Measurements from ENCODE around the gene TK1.

TK1 gene

DNA sequence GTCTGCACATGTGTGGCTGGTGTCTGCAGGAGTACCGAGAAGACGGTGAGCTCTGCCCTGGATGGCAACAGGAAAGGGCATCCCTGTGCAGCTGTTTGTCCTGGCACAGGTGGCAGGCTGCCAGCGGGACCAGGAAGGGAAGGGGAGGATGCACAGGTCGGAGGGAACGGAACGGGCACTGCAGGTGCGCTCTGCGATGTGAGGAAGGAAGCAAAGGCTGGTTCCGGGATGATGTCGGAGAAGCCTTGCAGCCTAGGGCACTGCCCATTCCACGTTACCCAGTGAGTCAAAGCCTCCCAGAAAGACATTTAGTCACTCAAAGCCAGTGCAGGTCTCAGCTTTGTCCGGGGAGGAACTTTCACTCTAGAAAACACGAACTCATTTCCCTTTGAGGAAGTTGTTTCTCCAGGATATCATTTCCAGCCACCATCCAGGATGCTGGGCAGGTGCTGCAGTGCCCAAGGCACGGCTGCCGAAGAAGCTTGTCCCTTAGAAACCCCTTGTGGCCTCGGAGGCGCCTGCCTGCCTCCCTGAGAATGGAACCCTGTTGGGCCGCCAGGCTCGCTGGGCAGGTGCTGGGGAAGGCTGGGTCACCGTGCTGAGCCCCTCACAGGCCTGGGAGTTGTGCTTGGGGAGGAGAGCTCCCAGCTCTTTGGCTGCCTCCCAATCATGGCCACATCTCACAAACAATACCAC is 40.1 kb upstream of the TK1 start:
- Histone ChIP-seq H3K4me3 (ENCODE audit: control insufficient read depth in 1 of 7, extremely low read depth in 1 of 7, insufficient read depth in 4 of 7, low read depth in 2 of 7, low read length in 6 of 7) (peak overlapping the region in 2 of 7 experiments; percentile 23 to 61), H3K27me3 (replicated peaks in 2 of 5; ENCODE audit: control insufficient read depth in 4 of 5, insufficient read depth in 5 of 5, low read length in 4 of 5) (peaks cover 0 to 13% (median 12%) of the 10 kb centered on the region in 5 experiments), H3K4me1 (ENCODE audit: control extremely low read depth in 1 of 4, control insufficient read depth in 4 of 4, insufficient read depth in 4 of 4, low read length in 3 of 4) (peaks cover 0 to 38% (median 23%) of the 10 kb centered on the region in 4 experiments), H3K9me3 (ENCODE audit: control extremely low read depth in 1 of 5, control insufficient read depth in 4 of 5, insufficient read depth in 2 of 5, low read depth in 1 of 5, low read length in 4 of 5) (no peaks in the 10 kb centered on the region), H3K27ac (ENCODE audit: insufficient read depth in 1 of 2, low read depth in 1 of 2, low read length in 2 of 2, poor library complexity in 1 of 2, severe bottlenecking in 2 of 2) (no peak overlapping the region), H3K36me3 (ENCODE audit: control insufficient read depth in 4 of 4, insufficient read depth in 4 of 4, low read length in 3 of 4) (peaks cover 0 to 31% (median 3%) of the 10 kb centered on the region in 4 experiments)
- ChIA-PET POLR2A (interaction anchor here (0.6 to 1.6 kb wide), 2 partner anchors 27 to 44 kb away, joined by 3 to 6 read pairs; no protein-coding TSS in a partner anchor), CTCF (interaction anchor here (1.0 to 3.2 kb wide), 8 partner anchors 10 to 195 kb away, joined by 3 to 11 read pairs (median 4); no protein-coding TSS in a partner anchor)
- DNase-seq, result peak in 2 of 3 donors; percentile 73 to 76
- WGBS (ENCODE audit: insufficient coverage), result 24% methylated on average over 18 of the region's 20 CpGs

DNA sequence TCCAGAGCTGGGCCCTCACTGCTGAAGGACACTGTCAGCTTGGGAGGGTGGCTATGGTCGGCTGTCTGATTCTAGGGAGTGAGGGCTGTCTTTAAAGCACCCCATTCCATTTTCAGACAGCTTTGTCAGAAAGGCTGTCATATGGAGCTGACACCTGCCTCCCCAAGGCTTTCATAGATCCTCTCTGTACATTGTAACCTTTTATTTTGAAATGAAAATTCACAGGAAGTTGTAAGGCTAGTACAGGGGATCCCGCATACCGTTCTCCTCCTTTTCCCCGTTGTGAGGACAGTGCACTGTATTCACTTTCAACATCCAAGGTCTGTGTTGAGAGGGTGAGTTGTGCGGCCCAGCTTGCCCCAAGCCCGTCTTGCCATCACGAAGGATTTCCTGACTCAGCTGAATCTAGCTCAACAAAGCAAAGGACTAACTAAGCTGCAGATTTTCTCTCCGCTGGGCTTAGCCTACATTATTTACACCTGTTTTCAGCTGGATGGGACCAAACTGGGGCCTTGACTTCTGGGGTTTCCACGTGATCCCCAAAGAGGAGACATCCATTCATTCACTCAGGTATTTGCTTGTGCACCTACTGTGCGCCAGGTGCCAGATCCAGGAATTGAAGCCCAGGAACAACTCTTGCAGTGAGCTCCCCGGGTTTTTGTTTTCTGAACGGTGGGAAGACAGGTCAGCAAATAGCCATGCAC is 39.4 kb upstream of the TK1 start:
- H3K4me3 ChIP-seq (ENCODE audit: control insufficient read depth in 1 of 7, extremely low read depth in 1 of 7, insufficient read depth in 4 of 7, low read depth in 2 of 7, low read length in 6 of 7), result peak overlapping the region in 2 of 7 experiments; percentile 23 to 61
- peaks cover 0 to 10% (median 7%) of the 10 kb centered on the region in 5 experiments for H3K27me3 ChIP-seq (replicated peaks in 2 of 5; ENCODE audit: control insufficient read depth in 4 of 5, insufficient read depth in 5 of 5, low read length in 4 of 5)
- no peak for DNase-seq
- WGBS (ENCODE audit: insufficient coverage), result 87% methylated on average over 8 of the region's 12 CpGs
- H3K4me1 ChIP-seq (ENCODE audit: control extremely low read depth in 1 of 4, control insufficient read depth in 4 of 4, insufficient read depth in 4 of 4, low read length in 3 of 4), result peaks cover 0 to 34% (median 18%) of the 10 kb centered on the region in 4 experiments
- ChIA-PET CTCF (interaction anchor here (0.6 to 1.7 kb wide), 7 partner anchors 10 to 178 kb away, joined by 3 to 4 read pairs (median 4); no protein-coding TSS in a partner anchor), POLR2A (interaction anchor here (0.6 to 1.6 kb wide), 3 partner anchors 27 to 44 kb away, joined by 3 to 6 read pairs (median 3); no protein-coding TSS in a partner anchor)
- H3K9me3 ChIP-seq (ENCODE audit: control extremely low read depth in 1 of 5, control insufficient read depth in 4 of 5, insufficient read depth in 2 of 5, low read depth in 1 of 5, low read length in 4 of 5), result no peaks in the 10 kb centered on the region
- no peak overlapping the region for H3K27ac ChIP-seq (ENCODE audit: insufficient read depth in 1 of 2, low read depth in 1 of 2, low read length in 2 of 2, poor library complexity in 1 of 2, severe bottlenecking in 2 of 2)
- peaks cover 0 to 37% (median 3%) of the 10 kb centered on the region in 4 experiments for H3K36me3 ChIP-seq (ENCODE audit: control insufficient read depth in 4 of 4, insufficient read depth in 4 of 4, low read length in 3 of 4)

DNA sequence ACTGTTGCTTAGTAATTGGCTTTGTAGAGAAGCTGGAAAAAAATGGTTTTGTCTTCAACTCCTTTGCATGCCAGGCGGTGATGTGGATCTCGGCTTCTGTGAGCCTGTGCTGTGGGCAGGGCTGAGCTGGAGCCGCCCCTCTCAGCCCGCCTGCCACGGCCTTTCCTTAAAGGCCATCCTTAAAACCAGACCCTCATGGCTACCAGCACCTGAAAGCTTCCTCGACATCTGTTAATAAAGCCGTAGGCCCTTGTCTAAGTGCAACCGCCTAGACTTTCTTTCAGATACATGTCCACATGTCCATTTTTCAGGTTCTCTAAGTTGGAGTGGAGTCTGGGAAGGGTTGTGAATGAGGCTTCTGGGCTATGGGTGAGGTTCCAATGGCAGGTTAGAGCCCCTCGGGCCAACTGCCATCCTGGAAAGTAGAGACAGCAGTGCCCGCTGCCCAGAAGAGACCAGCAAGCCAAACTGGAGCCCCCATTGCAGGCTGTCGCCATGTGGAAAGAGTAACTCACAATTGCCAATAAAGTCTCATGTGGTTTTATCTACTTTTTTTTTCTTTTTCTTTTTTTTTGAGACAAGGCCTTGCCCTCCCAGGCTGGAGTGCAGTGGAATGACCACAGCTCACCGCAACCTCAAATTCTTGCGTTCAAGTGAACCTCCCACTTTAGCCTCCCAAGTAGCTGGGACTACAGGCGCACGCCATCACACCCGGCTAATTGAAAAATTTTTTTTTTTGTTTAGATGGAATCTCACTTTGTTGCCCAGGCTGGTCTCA is 38.4 kb upstream of the TK1 start:
- ChIA-PET CTCF (interaction anchor here (0.9 to 1.7 kb wide), 3 partner anchors 11 to 25 kb away, joined by 4 read pairs; no protein-coding TSS in a partner anchor), POLR2A (interaction anchor here (0.7 kb wide), 2 partner anchors 29 to 37 kb away, joined by 3 read pairs; no protein-coding TSS in a partner anchor)
- Histone ChIP-seq H3K4me1 (ENCODE audit: control extremely low read depth in 1 of 4, control insufficient read depth in 4 of 4, insufficient read depth in 4 of 4, low read length in 3 of 4) (peaks cover 0 to 32% (median 18%) of the 10 kb centered on the region in 4 experiments), H3K27me3 (replicated peaks in 2 of 5; ENCODE audit: control insufficient read depth in 4 of 5, insufficient read depth in 5 of 5, low read length in 4 of 5) (peaks cover 0 to under 1% (median 0%) of the 10 kb centered on the region in 5 experiments), H3K9me3 (ENCODE audit: control extremely low read depth in 1 of 5, control insufficient read depth in 4 of 5, insufficient read depth in 2 of 5, low read depth in 1 of 5, low read length in 4 of 5) (no peaks in the 10 kb centered on the region), H3K27ac (ENCODE audit: insufficient read depth in 1 of 2, low read depth in 1 of 2, low read length in 2 of 2, poor library complexity in 1 of 2, severe bottlenecking in 2 of 2) (no peak overlapping the region), H3K36me3 (ENCODE audit: control insufficient read depth in 4 of 4, insufficient read depth in 4 of 4, low read length in 3 of 4) (peaks cover 0 to 42% (median 6%) of the 10 kb centered on the region in 4 experiments), H3K4me3 (ENCODE audit: control insufficient read depth in 1 of 7, extremely low read depth in 1 of 7, insufficient read depth in 4 of 7, low read depth in 2 of 7, low read length in 6 of 7) (no peak overlapping the region)
- WGBS (ENCODE audit: insufficient coverage), result 97% methylated on average over 13 of the region's 16 CpGs
- DNase-seq, result no peak

DNA sequence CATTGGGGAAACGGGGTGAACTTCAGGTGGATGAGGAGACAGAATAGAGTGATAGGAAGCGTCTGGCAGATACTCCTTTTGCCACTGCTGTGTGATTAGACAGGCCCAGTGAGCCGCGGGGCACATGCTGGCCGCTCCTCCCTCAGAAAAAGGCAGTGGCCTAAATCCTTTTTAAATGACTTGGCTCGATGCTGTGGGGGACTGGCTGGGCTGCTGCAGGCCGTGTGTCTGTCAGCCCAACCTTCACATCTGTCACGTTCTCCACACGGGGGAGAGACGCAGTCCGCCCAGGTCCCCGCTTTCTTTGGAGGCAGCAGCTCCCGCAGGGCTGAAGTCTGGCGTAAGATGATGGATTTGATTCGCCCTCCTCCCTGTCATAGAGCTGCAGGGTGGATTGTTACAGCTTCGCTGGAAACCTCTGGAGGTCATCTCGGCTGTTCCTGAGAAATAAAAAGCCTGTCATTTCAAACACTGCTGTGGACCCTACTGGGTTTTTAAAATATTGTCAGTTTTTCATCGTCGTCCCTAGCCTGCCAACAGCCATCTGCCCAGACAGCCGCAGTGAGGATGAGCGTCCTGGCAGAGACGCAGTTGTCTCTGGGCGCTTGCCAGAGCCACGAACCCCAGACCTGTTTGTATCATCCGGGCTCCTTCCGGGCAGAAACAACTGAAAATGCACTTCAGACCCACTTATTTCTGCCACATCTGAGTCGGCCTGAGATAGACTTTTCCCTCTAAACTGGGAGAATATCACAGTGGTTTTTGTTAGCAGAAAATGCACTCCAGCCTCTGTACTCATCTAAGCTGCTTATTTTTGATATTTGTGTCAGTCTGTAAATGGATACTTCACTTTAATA is 37.6 kb upstream of the TK1 start:
- no peak overlapping the region for H3K27ac ChIP-seq (ENCODE audit: insufficient read depth in 1 of 2, low read depth in 1 of 2, low read length in 2 of 2, poor library complexity in 1 of 2, severe bottlenecking in 2 of 2)
- 96% methylated on average over 27 of the region's 27 CpGs for WGBS (ENCODE audit: insufficient coverage)

DNA sequence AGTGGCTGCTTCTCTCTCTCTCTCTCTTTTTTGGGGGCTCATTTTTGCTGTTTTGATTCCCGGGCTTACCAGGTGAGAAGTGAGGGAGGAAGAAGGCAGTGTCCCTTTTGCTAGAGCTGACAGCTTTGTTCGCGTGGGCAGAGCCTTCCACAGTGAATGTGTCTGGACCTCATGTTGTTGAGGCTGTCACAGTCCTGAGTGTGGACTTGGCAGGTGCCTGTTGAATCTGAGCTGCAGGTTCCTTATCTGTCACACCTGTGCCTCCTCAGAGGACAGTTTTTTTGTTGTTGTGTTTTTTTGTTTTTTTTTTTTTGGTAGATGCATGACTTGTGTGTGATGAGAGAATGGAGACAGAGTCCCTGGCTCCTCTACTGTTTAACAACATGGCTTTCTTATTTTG is 36.9 kb upstream of the TK1 start:
- WGBS (ENCODE audit: insufficient coverage), result 90% methylated on average over 2 of the region's 3 CpGs
- no peaks in the 10 kb centered on the region for H3K27me3 ChIP-seq (replicated peaks in 2 of 5; ENCODE audit: control insufficient read depth in 4 of 5, insufficient read depth in 5 of 5, low read length in 4 of 5)
- peaks cover 0 to 32% (median 18%) of the 10 kb centered on the region in 4 experiments for H3K4me1 ChIP-seq (ENCODE audit: control extremely low read depth in 1 of 4, control insufficient read depth in 4 of 4, insufficient read depth in 4 of 4, low read length in 3 of 4)
- no peak for DNase-seq
- ChIA-PET POLR2A (no interaction called here), CTCF (interaction anchor here (1.1 kb wide), 1 partner anchor 9 kb away, joined by 3 read pairs; no protein-coding TSS in a partner anchor)
- no peak overlapping the region for H3K27ac ChIP-seq (ENCODE audit: insufficient read depth in 1 of 2, low read depth in 1 of 2, low read length in 2 of 2, poor library complexity in 1 of 2, severe bottlenecking in 2 of 2)
- H3K9me3 ChIP-seq (ENCODE audit: control extremely low read depth in 1 of 5, control insufficient read depth in 4 of 5, insufficient read depth in 2 of 5, low read depth in 1 of 5, low read length in 4 of 5), result no peaks in the 10 kb centered on the region
- H3K36me3 ChIP-seq (ENCODE audit: control insufficient read depth in 4 of 4, insufficient read depth in 4 of 4, low read length in 3 of 4), result peaks cover 0 to 53% (median 10%) of the 10 kb centered on the region in 4 experiments
- no peak overlapping the region for H3K4me3 ChIP-seq (ENCODE audit: control insufficient read depth in 1 of 7, extremely low read depth in 1 of 7, insufficient read depth in 4 of 7, low read depth in 2 of 7, low read length in 6 of 7)

More for the DNA sequence above, 37.6 kb upstream of the TK1 start:
- Histone ChIP-seq H3K4me3 (ENCODE audit: control insufficient read depth in 1 of 7, extremely low read depth in 1 of 7, insufficient read depth in 4 of 7, low read depth in 2 of 7, low read length in 6 of 7) (no peak overlapping the region), H3K27me3 (replicated peaks in 2 of 5; ENCODE audit: control insufficient read depth in 4 of 5, insufficient read depth in 5 of 5, low read length in 4 of 5) (no peaks in the 10 kb centered on the region), H3K9me3 (ENCODE audit: control extremely low read depth in 1 of 5, control insufficient read depth in 4 of 5, insufficient read depth in 2 of 5, low read depth in 1 of 5, low read length in 4 of 5) (no peaks in the 10 kb centered on the region), H3K4me1 (ENCODE audit: control extremely low read depth in 1 of 4, control insufficient read depth in 4 of 4, insufficient read depth in 4 of 4, low read length in 3 of 4) (peaks cover 0 to 32% (median 18%) of the 10 kb centered on the region in 4 experiments), H3K36me3 (ENCODE audit: control insufficient read depth in 4 of 4, insufficient read depth in 4 of 4, low read length in 3 of 4) (peaks cover 0 to 47% (median 9%) of the 10 kb centered on the region in 4 experiments)
- ChIA-PET CTCF (no interaction called here), POLR2A (interaction anchor here (0.7 kb wide), 1 partner anchor 28 kb away, joined by 3 read pairs; no protein-coding TSS in a partner anchor)
- DNase-seq, result no peak

DNA sequence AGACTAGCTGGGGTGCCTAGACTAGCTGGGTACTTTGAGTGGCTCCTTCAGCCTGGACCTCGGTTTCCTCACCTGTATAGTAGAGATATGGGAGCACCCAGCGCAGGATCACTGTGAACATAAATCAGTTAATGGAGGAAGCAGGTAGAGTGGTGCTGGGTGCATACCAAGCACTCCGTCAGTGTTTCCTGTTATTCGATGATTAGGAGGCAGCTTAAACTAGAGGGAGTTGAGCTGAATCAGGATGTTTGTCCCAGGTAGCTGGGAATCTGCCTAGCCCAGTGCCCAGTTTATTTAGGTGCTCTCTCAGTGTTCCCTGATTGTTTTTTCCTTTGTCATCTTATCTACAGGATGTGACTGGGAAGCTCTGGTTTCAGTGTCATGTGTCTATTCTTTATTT is 36.2 kb upstream of the TK1 start:
- CTCF ChIA-PET, result interaction anchor here (1.1 kb wide), 1 partner anchor 8 kb away, joined by 3 read pairs; no protein-coding TSS in a partner anchor
- DNase-seq, result peak in 2 of 3 donors; percentile 36 to 40
- 23% methylated on average over 4 of the region's 4 CpGs for WGBS (ENCODE audit: insufficient coverage)
- POLR2A ChIA-PET, result no interaction called here
- Histone ChIP-seq H3K4me1 (ENCODE audit: control extremely low read depth in 1 of 4, control insufficient read depth in 4 of 4, insufficient read depth in 4 of 4, low read length in 3 of 4) (peaks cover 0 to 32% (median 18%) of the 10 kb centered on the region in 4 experiments), H3K27ac (ENCODE audit: insufficient read depth in 1 of 2, low read depth in 1 of 2, low read length in 2 of 2, poor library complexity in 1 of 2, severe bottlenecking in 2 of 2) (peak overlapping the region in 1 of 2 experiments; percentile 29), H3K27me3 (replicated peaks in 2 of 5; ENCODE audit: control insufficient read depth in 4 of 5, insufficient read depth in 5 of 5, low read length in 4 of 5) (no peaks in the 10 kb centered on the region), H3K4me3 (ENCODE audit: control insufficient read depth in 1 of 7, extremely low read depth in 1 of 7, insufficient read depth in 4 of 7, low read depth in 2 of 7, low read length in 6 of 7) (peak overlapping the region in 2 of 7 experiments; percentile 20 to 42), H3K9me3 (ENCODE audit: control extremely low read depth in 1 of 5, control insufficient read depth in 4 of 5, insufficient read depth in 2 of 5, low read depth in 1 of 5, low read length in 4 of 5) (no peaks in the 10 kb centered on the region), H3K36me3 (ENCODE audit: control insufficient read depth in 4 of 4, insufficient read depth in 4 of 4, low read length in 3 of 4) (peaks cover 0 to 54% (median 11%) of the 10 kb centered on the region in 4 experiments)
